ENCODE data around the gene HMCN2. TPM values are rescaled to one million over a fixed set of nuclear protein-coding genes. Genes with fewer than 3 reads are reported as not detected.

Gene HMCN2
- total RNA-seq, 1 experiment from 2014 or later: 8.6 TPM

GRCh38 chr9:130351343-130351742 lies 85.8 kb downstream of the HMCN2 start:
- Mint-ChIP-seq H3K4me1 (no peaks in the 10 kb centered on the region; a peak in 1 of 4 replicates), H3K4me3 (no peak overlapping the region), H3K36me3 (ENCODE audit: insufficient read depth in 1 of 3, low read depth in 3 of 3) (peaks cover 0 to 5% (median under 1%) of the 10 kb centered on the region in 3 experiments; a peak in 2 of 7 replicates), H3K27ac (no peak overlapping the region), H3K9me3 (no peaks in the 10 kb centered on the region), H3K27me3 (ENCODE audit: low read depth) (no peaks in the 10 kb centered on the region)
- no peak overlapping the region for H3K18ac ChIP-seq (ENCODE audit: insufficient read length, low read depth, low read length)
- H4K20me1 ChIP-seq (ENCODE audit: control insufficient read depth, insufficient read depth, insufficient read length): no peaks in the 10 kb centered on the region
- DNase-seq: no peak
- no peak overlapping the region for H3K14ac ChIP-seq (ENCODE audit: insufficient read depth, low read length)
- no peak overlapping the region for H3K23ac ChIP-seq (ENCODE audit: insufficient read length, low read depth, low read length)
- no peak overlapping the region for H4K91ac ChIP-seq (ENCODE audit: insufficient read length, low read depth, low read length)
- H2BK20ac ChIP-seq (ENCODE audit: low read depth, low read length, poor library complexity, severe bottlenecking): no peak overlapping the region
- H2BK120ac ChIP-seq (ENCODE audit: low read depth, low read length, poor library complexity, severe bottlenecking): no peak overlapping the region
- H3K9ac ChIP-seq (ENCODE audit: extremely low read depth, insufficient read length, low read length): no peak overlapping the region
- H3K4ac ChIP-seq (ENCODE audit: low read depth, low read length): no peak overlapping the region
- no peak overlapping the region for H2BK15ac ChIP-seq (ENCODE audit: low read depth, low read length)
- no peak overlapping the region for H3K4me2 ChIP-seq (ENCODE audit: insufficient read depth, insufficient read length, low read length)
- no peak overlapping the region for H4K5ac ChIP-seq (ENCODE audit: insufficient read length, low read depth, low read length)
- no peaks in the 10 kb centered on the region for H3K79me2 ChIP-seq (ENCODE audit: insufficient read depth, low read length)
- H3T11ph ChIP-seq (ENCODE audit: low read length): no peak overlapping the region
- no peak overlapping the region for H2AFZ ChIP-seq (ENCODE audit: low read length)
- no peak overlapping the region for H4K8ac ChIP-seq (replicated peaks; ENCODE audit: insufficient read length, low read depth, low read length)
- H3K56ac ChIP-seq (ENCODE audit: insufficient read length, low read depth, low read length): no peak overlapping the region
- no CpG with 5 or more reads among the region's 14 CpGs for WGBS (ENCODE audit: extremely low coverage, insufficient read length, low lambda C conversion rate)
- no peak overlapping the region for H2BK5ac ChIP-seq (ENCODE audit: insufficient read length, low read length)
- H3K27me3 ChIP-seq (ENCODE audit: insufficient read depth, low read length): no peaks in the 10 kb centered on the region
- H3K79me1 ChIP-seq (ENCODE audit: insufficient read depth, low read depth, low read length, poor library complexity, severe bottlenecking): no peaks in the 10 kb centered on the region
- H3K23me2 ChIP-seq (ENCODE audit: insufficient read length, low read depth, low read length, poor library complexity, severe bottlenecking): no peaks in the 10 kb centered on the region
- no peak for TF ChIP-seq CTCF (conservative IDR thresholded peaks at IDR 0.05)
- no peaks in the 10 kb centered on the region for H3K4me1 ChIP-seq (ENCODE audit: insufficient read depth, low read length)
- H3K27ac ChIP-seq (ENCODE audit: insufficient read length, low read depth, low read length): no peak overlapping the region
- H2BK12ac ChIP-seq (ENCODE audit: insufficient read length, low read depth, low read length): no peak overlapping the region
- no peak overlapping the region for H2AK5ac ChIP-seq (ENCODE audit: insufficient read length, low read length)
- H3K9me3 ChIP-seq (ENCODE audit: control insufficient read depth, low read depth, low read length): no peaks in the 10 kb centered on the region

All from H9 (cell line).